ENCODE measurements around the gene USE1. TPM values are rescaled to one million over a fixed set of nuclear protein-coding genes. Genes with fewer than 3 reads are reported as not detected.

Gene USE1
- total and polyA plus RNA-seq, 4 donors = 18.7 to 75.2 (median 35.6) TPM

DNA sequence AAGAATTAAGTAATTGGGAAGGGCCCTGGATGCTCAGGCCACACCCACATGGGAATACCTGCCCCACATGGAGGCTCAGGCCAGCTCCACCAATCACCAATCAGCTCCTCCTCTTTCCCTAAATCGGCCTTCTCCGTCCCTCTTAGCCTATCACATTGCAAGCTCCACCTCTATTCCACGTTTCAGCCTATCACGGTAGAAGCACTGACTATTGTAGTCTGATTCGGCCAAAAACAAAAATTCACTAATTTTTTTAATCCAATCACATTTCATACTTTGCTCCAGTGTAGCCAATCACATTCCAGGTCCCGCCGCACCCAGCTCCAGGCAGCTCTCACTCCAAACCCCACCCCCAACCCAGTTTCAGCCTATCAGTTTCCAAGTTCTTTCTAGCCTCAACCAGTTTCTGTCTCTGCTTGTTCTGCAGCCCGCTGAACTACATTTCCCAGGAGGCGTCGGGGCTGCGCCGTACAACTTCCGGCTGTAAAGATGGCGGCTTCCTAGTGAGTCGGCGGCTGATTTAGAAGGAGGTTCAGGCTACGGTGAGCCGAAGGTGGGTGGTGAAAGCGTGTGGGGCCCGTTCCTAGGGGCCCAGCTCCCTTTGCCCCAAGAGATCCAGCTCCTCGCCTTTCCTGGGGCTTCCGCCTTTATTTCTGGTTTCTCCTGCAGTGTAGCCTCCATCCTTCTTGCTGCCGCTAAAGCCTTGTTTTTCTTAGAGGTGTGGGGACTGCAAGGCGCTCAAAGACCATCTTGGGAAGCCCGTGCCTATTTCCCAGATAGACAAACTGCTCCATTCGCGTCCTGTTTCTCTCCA is 52.0 kb downstream of the USE1 start, which contains the start of gene BABAM1:
Gene BABAM1 (plus strand): TSS at position 469 of the 814 bp plus-strand sequence. CDS start 1,364 bp downstream, outside the sequence.
- peak; percentile 96 to 97 for DNase-seq
- H3K9me3 ChIP-seq (ENCODE audit: control insufficient read depth, low read length) = no peaks in the 10 kb centered on the region
- intact Hi-C loops (cut with DNase I) = no loop called here
- peak; percentile 98 for ATAC-seq (ENCODE audit: low FRiP score)
- peak within 1 kb of the TSS in 1 of 2 donors; percentile 16 for H3K27ac ChIP-seq (ENCODE audit: low read depth in 1 of 2, low read length in 2 of 2)
- peak within 1 kb of the TSS; percentile 60 to 77 for H3K4me3 ChIP-seq (ENCODE audit: low read length in 2 of 2)
- peaks cover 0 to 2% of the 10 kb centered on the region in 2 donors for H3K36me3 ChIP-seq (ENCODE audit: control insufficient read depth in 1 of 2, insufficient read depth in 2 of 2, low read length in 1 of 2)
- H3K27me3 ChIP-seq (ENCODE audit: control insufficient read depth in 1 of 2, insufficient read depth in 2 of 2, low read length in 1 of 2) = no peaks in the 10 kb centered on the region
- no peaks in the 10 kb centered on the region for H3K4me1 ChIP-seq (ENCODE audit: control insufficient read depth in 1 of 2, insufficient read depth in 2 of 2, low read length in 2 of 2)
- WGBS, 2 donors = 0% methylated on average over 27 of the region's 27 CpGs

DNA sequence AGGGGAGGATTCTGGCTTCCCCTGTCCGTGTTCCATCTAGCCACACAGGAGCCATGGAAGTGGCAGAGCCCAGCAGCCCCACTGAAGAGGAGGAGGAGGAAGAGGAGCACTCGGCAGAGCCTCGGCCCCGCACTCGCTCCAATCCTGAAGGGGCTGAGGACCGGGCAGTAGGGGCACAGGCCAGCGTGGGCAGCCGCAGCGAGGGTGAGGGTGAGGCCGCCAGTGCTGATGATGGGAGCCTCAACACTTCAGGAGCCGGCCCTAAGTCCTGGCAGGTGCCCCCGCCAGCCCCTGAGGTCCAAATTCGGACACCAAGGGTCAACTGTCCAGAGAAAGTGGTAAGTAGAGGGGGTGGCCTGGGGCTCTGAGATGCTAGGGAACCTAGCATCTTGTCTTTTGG is 53.6 kb downstream of the USE1 start:
- H3K36me3 ChIP-seq (ENCODE audit: control insufficient read depth in 1 of 2, insufficient read depth in 2 of 2, low read length in 1 of 2) = peaks cover 0 to 6% of the 10 kb centered on the region in 2 donors
- H3K9me3 ChIP-seq (ENCODE audit: control insufficient read depth, low read length) = no peaks in the 10 kb centered on the region
- H3K4me3 ChIP-seq (ENCODE audit: low read length in 2 of 2) = no peak overlapping the region
- WGBS, 2 donors = 91 to 92% methylated on average over 13 of the region's 13 CpGs
- intact Hi-C loops (cut with DNase I) = no loop called here
- DNase-seq (no peak), ATAC-seq (ENCODE audit: low FRiP score) (no peak)
- H3K27me3 ChIP-seq (ENCODE audit: control insufficient read depth in 1 of 2, insufficient read depth in 2 of 2, low read length in 1 of 2) = no peaks in the 10 kb centered on the region
- H3K4me1 ChIP-seq (ENCODE audit: control insufficient read depth in 1 of 2, insufficient read depth in 2 of 2, low read length in 2 of 2) = no peaks in the 10 kb centered on the region
- no peak overlapping the region for H3K27ac ChIP-seq (ENCODE audit: low read depth in 1 of 2, low read length in 2 of 2)

Other genes starting within 250 kb of the USE1 start
- 1 to 10 TPM; 2.6 to 5.4 TPM for gene CPAMD8, start 188.5 kb upstream of the USE1 start, total RNA-seq
- 10 to 100 TPM in 1 of 2 donors, 1 to 10 TPM in 1; 1.9 to 11.9 TPM for gene CPAMD8, start 188.5 kb upstream of the USE1 start, polyA plus RNA-seq
- gene HAUS8, start 139.9 kb upstream of the USE1 start, total RNA-seq = 1 to 10 TPM; 5.8 to 7.2 TPM
- 10 to 100 TPM in 1 of 2 donors, 1 to 10 TPM in 1; 4.5 to 15.1 TPM for gene HAUS8, start 139.9 kb upstream of the USE1 start, polyA plus RNA-seq
- gene MYO9B, start 139.6 kb upstream of the USE1 start, total RNA-seq = 100 to 1,000 TPM; 165 to 176 TPM
- 100 to 1,000 TPM in 1 of 2 donors, 10 to 100 TPM in 1; 34.3 to 183 TPM for gene MYO9B, start 139.6 kb upstream of the USE1 start, polyA plus RNA-seq
- gene OCEL1, start 10.9 kb downstream of the USE1 start, total RNA-seq = 10 to 100 TPM; 10.2 to 23.0 TPM
- 10 to 100 TPM; 26.1 to 26.2 TPM for gene OCEL1, start 10.9 kb downstream of the USE1 start, polyA plus RNA-seq
- gene NR2F6, start 30.6 kb downstream of the USE1 start, total RNA-seq = 10 to 100 TPM; 23.1 to 27.7 TPM
- gene NR2F6, start 30.6 kb downstream of the USE1 start, polyA plus RNA-seq = 10 to 100 TPM; 10.4 to 19.9 TPM
- 10 to 100 TPM in 1 of 2 donors, 1 to 10 TPM in 1; 4.6 to 12.8 TPM for gene USHBP1, start 49.4 kb downstream of the USE1 start, total RNA-seq
- gene USHBP1, start 49.4 kb downstream of the USE1 start, polyA plus RNA-seq = under 1 TPM; 0.13 to 0.61 TPM
- gene BABAM1, start 52.1 kb downstream of the USE1 start, total RNA-seq = 10 to 100 TPM; 55.8 to 63.2 TPM
- gene BABAM1, start 52.1 kb downstream of the USE1 start, polyA plus RNA-seq = 100 to 1,000 TPM in 1 of 2 donors, 10 to 100 TPM in 1; 83.6 to 102 TPM
- gene ANKLE1, start 66.5 kb downstream of the USE1 start, total RNA-seq = 1 to 10 TPM in 1 of 2 donors, under 1 TPM in 1; 0.71 to 1.0 TPM
- gene ANKLE1, start 66.5 kb downstream of the USE1 start, polyA plus RNA-seq = under 1 TPM in 1 of 2 donors, not detected in 1; 0.95 TPM
- 10 to 100 TPM in 1 of 2 donors, 1 to 10 TPM in 1; 9.8 to 10.8 TPM for gene ABHD8, start 88.1 kb downstream of the USE1 start, total RNA-seq
- 10 to 100 TPM; 10.8 to 11.6 TPM for gene ABHD8, start 88.1 kb downstream of the USE1 start, polyA plus RNA-seq
- 10 to 100 TPM; 41.9 to 53.9 TPM for gene MRPL34, start 90.5 kb downstream of the USE1 start, total RNA-seq
- gene MRPL34, start 90.5 kb downstream of the USE1 start, polyA plus RNA-seq = 100 to 1,000 TPM; 134 to 177 TPM
- gene DDA1, start 94.2 kb downstream of the USE1 start, total RNA-seq = 10 to 100 TPM; 21.4 to 33.2 TPM
- gene DDA1, start 94.2 kb downstream of the USE1 start, polyA plus RNA-seq = 10 to 100 TPM; 24.2 to 71.0 TPM
- 10 to 100 TPM; 10.9 to 17.4 TPM for gene ANO8, start 119.5 kb downstream of the USE1 start, total RNA-seq
- 10 to 100 TPM in 1 of 2 donors, 1 to 10 TPM in 1; 1.3 to 19.4 TPM for gene ANO8, start 119.5 kb downstream of the USE1 start, polyA plus RNA-seq
- gene GTPBP3, start 122.2 kb downstream of the USE1 start, total RNA-seq = 10 to 100 TPM; 16.7 to 27.7 TPM
- 10 to 100 TPM in 1 of 2 donors, 1 to 10 TPM in 1; 3.4 to 32.2 TPM for gene GTPBP3, start 122.2 kb downstream of the USE1 start, polyA plus RNA-seq
- gene PLVAP, start 162.0 kb downstream of the USE1 start, total RNA-seq = 100 to 1,000 TPM; 368 to 411 TPM
- gene PLVAP, start 162.0 kb downstream of the USE1 start, polyA plus RNA-seq = 10 to 100 TPM in 1 of 2 donors, 1 to 10 TPM in 1; 4.0 to 21.8 TPM
- gene CCDC194, start 178.8 kb downstream of the USE1 start, total RNA-seq = 1 to 10 TPM in 1 of 2 donors, under 1 TPM in 1; 0.71 to 1.7 TPM
- not detected for gene CCDC194, start 178.8 kb downstream of the USE1 start, polyA plus RNA-seq
- 100 to 1,000 TPM in 1 of 2 donors, 10 to 100 TPM in 1; 72.0 to 116 TPM for gene BST2, start 190.3 kb downstream of the USE1 start, total RNA-seq
- gene BST2, start 190.3 kb downstream of the USE1 start, polyA plus RNA-seq = 100 to 1,000 TPM; 114 to 171 TPM
- 10 to 100 TPM; 28.5 to 48.0 TPM for gene MVB12A, start 204.7 kb downstream of the USE1 start, total RNA-seq
- gene MVB12A, start 204.7 kb downstream of the USE1 start, polyA plus RNA-seq = 10 to 100 TPM; 50.7 to 68.6 TPM
- under 1 TPM in 1 of 2 donors, not detected in 1; 0.30 TPM for gene TMEM221, start 233.3 kb downstream of the USE1 start, total RNA-seq
- gene TMEM221, start 233.3 kb downstream of the USE1 start, polyA plus RNA-seq = under 1 TPM in 1 of 2 donors, not detected in 1; 0.38 TPM
- gene NXNL1, start 245.6 kb downstream of the USE1 start, total RNA-seq = not detected
- gene NXNL1, start 245.6 kb downstream of the USE1 start, polyA plus RNA-seq = not detected

Data from aorta (tissue), 5 donors.